ENCODE data around the gene KRTAP4-6.

DNA sequence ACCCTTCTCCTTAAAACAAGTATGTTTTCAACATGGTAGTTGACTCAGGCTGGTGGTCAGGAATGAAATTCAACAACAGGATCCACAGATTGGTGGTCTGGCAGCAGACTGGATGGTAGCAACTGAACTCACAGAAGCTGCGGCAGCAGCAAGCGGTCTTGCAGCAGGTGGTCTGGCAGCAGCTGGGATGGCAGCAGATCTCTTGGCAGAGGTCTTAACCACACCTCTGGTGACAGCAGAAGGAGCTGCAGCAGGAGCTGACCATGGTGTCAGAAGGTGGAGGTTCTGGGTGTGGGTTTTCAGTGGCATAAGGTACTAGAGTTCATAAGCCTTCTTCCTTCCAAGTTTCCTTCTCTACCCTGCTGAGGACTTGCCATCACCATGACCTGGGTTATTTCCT lies 46.5 kb upstream of the KRTAP4-6 start:
- TF ChIP-seq, protein P1, sequence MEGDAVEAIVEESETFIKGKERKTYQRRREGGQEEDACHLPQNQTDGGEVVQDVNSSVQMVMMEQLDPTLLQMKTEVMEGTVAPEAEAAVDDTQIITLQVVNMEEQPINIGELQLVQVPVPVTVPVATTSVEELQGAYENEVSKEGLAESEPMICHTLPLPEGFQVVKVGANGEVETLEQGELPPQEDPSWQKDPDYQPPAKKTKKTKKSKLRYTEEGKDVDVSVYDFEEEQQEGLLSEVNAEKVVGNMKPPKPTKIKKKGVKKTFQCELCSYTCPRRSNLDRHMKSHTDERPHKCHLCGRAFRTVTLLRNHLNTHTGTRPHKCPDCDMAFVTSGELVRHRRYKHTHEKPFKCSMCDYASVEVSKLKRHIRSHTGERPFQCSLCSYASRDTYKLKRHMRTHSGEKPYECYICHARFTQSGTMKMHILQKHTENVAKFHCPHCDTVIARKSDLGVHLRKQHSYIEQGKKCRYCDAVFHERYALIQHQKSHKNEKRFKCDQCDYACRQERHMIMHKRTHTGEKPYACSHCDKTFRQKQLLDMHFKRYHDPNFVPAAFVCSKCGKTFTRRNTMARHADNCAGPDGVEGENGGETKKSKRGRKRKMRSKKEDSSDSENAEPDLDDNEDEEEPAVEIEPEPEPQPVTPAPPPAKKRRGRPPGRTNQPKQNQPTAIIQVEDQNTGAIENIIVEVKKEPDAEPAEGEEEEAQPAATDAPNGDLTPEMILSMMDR (IDR thresholded peaks at IDR 0.05; ENCODE audit: low read length) = no peak
- no peak for TF ChIP-seq EZH2 (optimal IDR thresholded peaks at IDR 0.05; ENCODE audit: low read depth, low read length)

All from MM.1S (cell line).